ENCODE measurements around the gene HIVEP1.

HIVEP1 gene

DNA sequence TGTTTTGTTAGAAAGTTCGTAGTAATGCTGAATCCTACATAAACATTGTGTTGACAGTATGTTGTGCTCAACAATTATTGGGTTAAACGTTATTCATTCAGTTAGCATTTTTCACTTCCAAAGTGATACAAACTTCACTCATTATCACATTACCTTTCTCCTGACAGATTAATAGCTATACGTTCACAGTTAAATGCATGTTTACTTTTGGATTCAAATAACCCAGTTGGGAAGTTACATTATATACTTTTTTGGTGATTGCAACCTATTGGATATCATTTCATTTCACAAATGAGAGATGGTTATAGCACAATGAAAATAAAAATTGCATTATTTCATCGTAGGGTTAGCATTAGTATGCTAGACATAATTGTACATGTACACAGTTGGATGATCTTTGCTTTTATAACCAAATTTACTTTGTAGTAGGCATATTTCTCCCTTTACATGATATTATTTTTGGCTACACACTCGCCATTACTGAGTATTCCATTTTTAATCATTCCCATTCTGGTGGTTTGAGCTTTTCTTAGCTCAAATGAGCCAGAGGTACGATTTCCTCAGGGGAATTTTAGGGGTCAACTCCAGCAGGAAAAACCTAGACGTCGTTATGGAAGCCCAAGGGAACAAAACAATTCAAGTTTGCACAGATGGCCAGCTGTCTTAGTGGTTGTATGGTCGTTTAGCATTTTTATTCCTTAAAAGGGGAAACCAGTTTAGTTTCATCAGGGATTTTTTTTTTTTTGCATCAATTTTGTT is 2.1 kb upstream of the HIVEP1 start:
- Histone ChIP-seq H3K27ac (peak overlapping the region; percentile 60; the same call in 1 of the 2 replicates), H3K9ac (ENCODE audit: insufficient read length) (peak overlapping the region; percentile 87), H3K9me3 (ENCODE audit: low read depth, low read length) (no peaks in the 10 kb centered on the region), H3K4me3 (peak overlapping the region; percentile 91), H3K36me3 (ENCODE audit: insufficient read depth, low read length) (peaks cover 7% of the 10 kb centered on the region)
- TF ChIP-seq FOXP2 (optimal IDR thresholded peaks at IDR 0.05; ENCODE audit: control extremely low read depth, extremely low read length, insufficient read depth) (no peak), EZH2 (IDR thresholded peaks at IDR 0.05) (no peak), POLR2AphosphoS5 (IDR thresholded peaks at IDR 0.05; ENCODE audit: borderline replicate concordance, low read depth, low read length) (no peak)
- DNase-seq (ENCODE audit: low read depth, low spot score), result no peak

DNA sequence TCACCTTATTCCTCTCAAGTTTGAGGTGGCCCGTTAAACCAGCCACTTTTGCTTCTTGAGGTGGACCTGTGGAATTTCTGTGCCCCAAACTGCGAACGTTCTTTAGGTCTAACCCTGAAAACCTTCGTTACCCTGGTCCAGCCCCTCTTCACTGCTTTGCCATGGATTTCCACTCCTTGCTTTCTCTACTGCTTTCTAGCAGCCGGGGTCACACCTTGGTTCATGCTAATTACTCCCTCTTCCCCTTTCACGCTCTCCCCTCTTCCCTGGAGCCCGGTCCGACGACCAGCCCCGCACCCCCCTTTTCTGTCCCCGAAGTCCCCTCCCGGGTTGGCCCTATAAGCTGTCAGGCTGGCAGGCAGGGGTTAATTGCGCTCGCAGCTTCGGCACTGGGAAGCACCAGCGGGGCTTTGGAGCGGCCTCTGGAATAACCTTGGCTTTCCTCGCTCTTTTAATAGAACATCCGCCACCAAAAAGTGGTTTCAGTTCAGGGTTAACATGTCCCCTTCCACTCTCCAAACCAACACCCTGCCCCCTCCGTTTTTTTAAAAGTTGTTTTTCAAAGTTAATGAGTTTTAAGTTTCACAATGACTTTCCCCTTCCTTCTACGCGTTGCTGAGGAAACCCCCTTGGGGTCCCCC is 1.4 kb upstream of the HIVEP1 start:
- Histone ChIP-seq H3K4me3 (peak overlapping the region; percentile 91), H3K27ac (peak overlapping the region; percentile 74; the same call in 1 of the 2 replicates), H3K9ac (ENCODE audit: insufficient read length) (peak overlapping the region; percentile 87), H3K36me3 (ENCODE audit: insufficient read depth, low read length) (peaks cover 13% of the 10 kb centered on the region), H3K9me3 (ENCODE audit: low read depth, low read length) (no peaks in the 10 kb centered on the region)
- peak; percentile 30 for DNase-seq (ENCODE audit: low read depth, low spot score)
- TF ChIP-seq EZH2 (IDR thresholded peaks at IDR 0.05) (no peak), POLR2AphosphoS5 (IDR thresholded peaks at IDR 0.05; ENCODE audit: borderline replicate concordance, low read depth, low read length) (no peak), FOXP2 (optimal IDR thresholded peaks at IDR 0.05; ENCODE audit: control extremely low read depth, extremely low read length, insufficient read depth) (no peak)

DNA sequence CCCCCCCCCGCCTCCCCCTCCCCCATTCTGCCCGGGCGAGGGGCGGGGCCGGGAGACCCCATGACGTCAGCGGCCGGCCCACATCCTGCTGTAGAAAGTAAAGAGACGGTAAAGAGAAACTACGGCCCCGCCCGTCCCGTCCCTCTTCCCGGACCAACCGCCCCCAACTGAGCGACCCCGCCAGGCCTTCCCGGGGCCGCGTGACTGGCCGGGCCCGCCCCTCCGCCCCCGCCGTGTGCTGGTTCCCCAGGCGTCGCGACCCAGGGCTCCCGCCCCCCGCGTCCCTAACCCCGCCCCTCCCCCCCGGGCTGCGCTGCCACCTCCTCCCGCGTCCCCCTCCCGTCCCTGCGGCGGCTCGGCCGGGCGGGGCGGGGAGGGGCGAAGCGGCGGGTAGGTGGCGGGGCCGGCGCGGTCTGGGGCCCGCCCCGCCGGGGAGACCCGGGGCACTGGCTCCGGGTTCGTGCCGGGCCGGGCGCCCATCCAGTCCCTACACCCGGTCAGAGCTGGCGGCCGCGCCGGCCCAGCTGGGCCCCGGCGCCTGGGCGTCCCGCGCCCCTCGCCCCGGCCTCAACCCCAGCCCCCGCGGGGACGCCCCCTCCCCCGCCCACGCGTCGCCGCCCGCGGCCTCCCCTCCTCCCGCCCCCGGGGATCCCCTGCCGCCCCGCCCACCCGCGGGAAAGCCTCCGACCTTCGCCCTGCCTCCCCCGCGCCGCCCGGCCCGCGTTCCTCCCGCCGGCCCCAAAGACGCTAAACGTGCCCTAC is 655 bp upstream of the HIVEP1 start:
- H3K27ac ChIP-seq, result no peak overlapping the region
- H3K36me3 ChIP-seq (ENCODE audit: insufficient read depth, low read length), result peaks cover 16% of the 10 kb centered on the region
- peak overlapping the region; percentile 91 for H3K4me3 ChIP-seq
- H3K9me3 ChIP-seq (ENCODE audit: low read depth, low read length), result no peaks in the 10 kb centered on the region
- TF ChIP-seq EZH2 (IDR thresholded peaks at IDR 0.05), result no peak
- no peak for TF ChIP-seq POLR2AphosphoS5 (IDR thresholded peaks at IDR 0.05; ENCODE audit: borderline replicate concordance, low read depth, low read length)
- TF ChIP-seq FOXP2 (optimal IDR thresholded peaks at IDR 0.05; ENCODE audit: control extremely low read depth, extremely low read length, insufficient read depth), result no peak
- DNase-seq (ENCODE audit: low read depth, low spot score), result peak; percentile 37
- no peak overlapping the region for H3K9ac ChIP-seq (ENCODE audit: insufficient read length)

DNA sequence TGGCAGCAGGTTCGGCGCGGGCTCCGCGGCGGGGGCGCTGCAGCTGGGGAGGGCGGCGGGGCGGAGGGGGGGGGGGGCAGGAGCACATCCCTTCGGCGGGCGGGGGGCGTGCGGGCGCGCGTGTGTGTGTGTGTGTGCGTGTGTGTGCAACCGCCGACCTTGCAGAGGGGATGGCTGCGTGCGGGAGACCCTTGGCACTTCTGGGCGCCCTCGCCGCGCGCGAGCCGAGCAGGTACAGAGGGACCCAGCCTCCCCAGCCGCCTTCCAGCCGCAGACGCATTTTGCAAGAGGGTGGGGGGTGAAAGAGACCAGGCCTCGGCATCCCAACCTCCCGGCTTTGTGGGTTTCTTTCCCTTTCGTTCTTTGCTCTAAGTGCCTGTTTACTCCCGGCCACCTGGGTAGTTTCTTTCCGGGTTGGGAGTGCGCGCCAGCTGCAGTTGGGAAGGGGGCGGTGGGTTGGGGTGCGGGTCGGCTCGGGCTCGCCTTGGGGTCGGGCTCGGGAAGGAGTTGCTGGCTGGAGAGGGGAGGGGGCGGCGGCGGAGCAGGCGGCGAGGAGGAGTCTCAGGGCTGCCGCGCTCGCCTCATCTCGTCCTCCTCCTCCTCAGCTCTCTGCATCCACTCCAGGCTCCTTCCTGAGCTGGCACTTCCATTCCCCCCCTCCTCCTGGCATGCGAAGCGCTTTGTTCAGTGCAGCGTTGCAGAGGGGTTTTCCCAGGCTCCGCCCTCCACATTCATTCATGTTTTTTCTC is 620 bp downstream of the HIVEP1 start:
- peak overlapping the region; percentile 83; the same call in 1 of the 2 replicates for H3K27ac ChIP-seq
- peak; percentile 71 for DNase-seq (ENCODE audit: low read depth, low spot score)

DNA sequence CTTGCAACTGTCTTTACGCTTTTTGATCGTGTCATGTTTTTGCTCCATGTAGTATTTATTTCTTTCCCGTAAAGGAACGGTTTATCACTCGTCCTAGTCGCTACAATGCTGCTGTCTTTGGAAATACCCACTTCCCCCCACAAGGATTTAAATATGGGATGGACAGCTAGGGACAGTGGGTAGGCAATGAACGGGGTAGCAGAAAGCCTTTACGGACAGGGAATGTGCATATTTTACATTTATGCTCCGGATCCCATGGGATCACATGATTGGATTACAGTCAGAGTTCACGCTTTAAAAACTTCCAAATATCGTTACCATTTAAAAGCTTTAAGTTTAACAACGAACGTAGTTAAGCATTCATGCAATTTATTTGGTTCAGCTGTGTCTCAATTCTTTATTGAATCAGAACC is 1.2 kb downstream of the HIVEP1 start:
- Histone ChIP-seq H3K4me3 (peak overlapping the region; percentile 85), H3K27ac (peak overlapping the region; percentile 83), H3K36me3 (ENCODE audit: insufficient read depth, low read length) (peaks cover 26% of the 10 kb centered on the region), H3K9me3 (ENCODE audit: low read depth, low read length) (no peaks in the 10 kb centered on the region), H3K9ac (ENCODE audit: insufficient read length) (peak overlapping the region; percentile 61)
- DNase-seq (ENCODE audit: low read depth, low spot score), result no peak
- TF ChIP-seq EZH2 (IDR thresholded peaks at IDR 0.05) (no peak), FOXP2 (optimal IDR thresholded peaks at IDR 0.05; ENCODE audit: control extremely low read depth, extremely low read length, insufficient read depth) (no peak), POLR2AphosphoS5 (IDR thresholded peaks at IDR 0.05; ENCODE audit: borderline replicate concordance, low read depth, low read length) (no peak)

More for the DNA sequence above, 620 bp downstream of the HIVEP1 start:
- H3K9me3 ChIP-seq (ENCODE audit: low read depth, low read length), result no peaks in the 10 kb centered on the region
- peak overlapping the region; percentile 61 for H3K9ac ChIP-seq (ENCODE audit: insufficient read length)
- H3K4me3 ChIP-seq, result peak overlapping the region; percentile 85
- peaks cover 26% of the 10 kb centered on the region for H3K36me3 ChIP-seq (ENCODE audit: insufficient read depth, low read length)
- TF ChIP-seq POLR2AphosphoS5 (IDR thresholded peaks at IDR 0.05; ENCODE audit: borderline replicate concordance, low read depth, low read length) (peak; percentile 40; the same call in 1 of the 2 replicates), FOXP2 (optimal IDR thresholded peaks at IDR 0.05; ENCODE audit: control extremely low read depth, extremely low read length, insufficient read depth) (peak; percentile 10), EZH2 (IDR thresholded peaks at IDR 0.05) (no peak)

DNA sequence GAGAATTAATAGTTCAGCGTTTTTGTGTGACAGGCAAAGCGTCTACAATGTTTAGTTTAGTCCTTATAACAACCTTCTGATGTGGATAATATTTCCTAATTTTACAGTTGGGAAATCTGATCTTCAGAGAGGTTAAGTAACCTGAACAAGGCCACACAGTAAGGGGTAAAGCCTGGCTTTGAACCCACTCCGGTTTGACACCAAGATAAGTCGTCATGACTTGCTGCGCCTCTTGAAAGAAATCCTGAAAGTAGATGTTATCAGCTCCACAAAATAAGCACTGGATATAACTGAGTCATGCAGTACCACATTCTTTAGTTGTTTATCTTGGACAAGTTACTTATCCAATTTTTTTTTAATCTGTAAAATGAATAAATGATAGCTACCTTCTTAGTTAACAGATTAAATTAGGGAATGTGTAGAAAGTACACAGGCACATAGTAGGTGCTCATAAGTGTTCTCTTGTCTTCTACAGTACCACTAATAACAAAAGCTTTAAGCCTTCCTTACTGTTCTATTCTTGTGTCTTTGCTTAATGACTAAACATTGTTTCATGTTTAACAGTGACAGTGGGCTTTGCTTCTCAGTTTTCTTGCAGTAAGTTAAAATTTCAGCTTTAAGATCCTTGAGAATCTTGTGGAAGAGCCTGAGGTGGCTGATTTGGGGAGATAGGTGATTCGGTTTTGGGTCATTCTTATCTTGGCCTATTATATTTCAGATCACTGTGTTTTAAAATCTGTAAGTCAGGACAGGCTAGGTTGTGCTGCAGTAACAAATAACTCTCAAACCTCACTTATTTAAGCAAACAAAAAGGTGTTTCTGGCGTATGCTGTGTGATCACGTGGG is 2.1 kb downstream of the HIVEP1 start:
- H3K9me3 ChIP-seq (ENCODE audit: low read depth, low read length), result no peaks in the 10 kb centered on the region
- peaks cover 26% of the 10 kb centered on the region for H3K36me3 ChIP-seq (ENCODE audit: insufficient read depth, low read length)
- H3K4me3 ChIP-seq, result peak overlapping the region; percentile 85
- TF ChIP-seq EZH2 (IDR thresholded peaks at IDR 0.05), result no peak
- no peak for TF ChIP-seq FOXP2 (optimal IDR thresholded peaks at IDR 0.05; ENCODE audit: control extremely low read depth, extremely low read length, insufficient read depth)
- no peak for TF ChIP-seq POLR2AphosphoS5 (IDR thresholded peaks at IDR 0.05; ENCODE audit: borderline replicate concordance, low read depth, low read length)
- no peak overlapping the region; the same call in 1 of the 2 replicates for H3K27ac ChIP-seq
- no peak for DNase-seq (ENCODE audit: low read depth, low spot score)
- H3K9ac ChIP-seq (ENCODE audit: insufficient read length), result no peak overlapping the region

DNA sequence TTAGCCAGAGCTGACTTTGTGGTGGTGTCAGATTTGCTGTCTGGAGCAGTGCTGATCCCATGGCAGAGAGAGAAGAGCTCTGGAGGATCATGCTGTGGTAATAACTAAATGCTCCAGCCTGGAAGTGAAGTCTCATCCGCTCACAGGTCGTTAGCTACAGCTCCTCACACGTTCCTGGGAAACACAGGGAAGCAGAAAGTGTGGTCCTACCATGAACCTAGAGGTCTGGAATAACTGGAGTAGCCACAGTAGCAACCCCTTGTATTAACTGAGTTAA is 2.7 kb downstream of the HIVEP1 start:
- Histone ChIP-seq H3K36me3 (ENCODE audit: insufficient read depth, low read length) (peaks cover 26% of the 10 kb centered on the region), H3K27ac (no peak overlapping the region)

More for the DNA sequence above, 2.7 kb downstream of the HIVEP1 start:
- no peak overlapping the region for H3K4me3 ChIP-seq
- TF ChIP-seq FOXP2 (optimal IDR thresholded peaks at IDR 0.05; ENCODE audit: control extremely low read depth, extremely low read length, insufficient read depth) (no peak), EZH2 (IDR thresholded peaks at IDR 0.05) (no peak), POLR2AphosphoS5 (IDR thresholded peaks at IDR 0.05; ENCODE audit: borderline replicate concordance, low read depth, low read length) (no peak)
- H3K9me3 ChIP-seq (ENCODE audit: low read depth, low read length), result no peaks in the 10 kb centered on the region
- no peak overlapping the region for H3K9ac ChIP-seq (ENCODE audit: insufficient read length)
- no peak for DNase-seq (ENCODE audit: low read depth, low spot score)
